ENCODE results near the gene CEP44.

- no peak for TF ChIP-seq EZH2phosphoT487 (IDR thresholded peaks at IDR 0.05; ENCODE audit: borderline replicate concordance, low read depth, low read length)
- no peak for TF ChIP-seq CTCF (conservative IDR thresholded peaks at IDR 0.05; ENCODE audit: low read length)
Measured at GRCh38 chr4:174273930-174274329, 9.8 kb upstream of the CEP44 start.
